Stimulated activated memory B cell treated with anti-CD40 and anti-IgM and Interleukin-4, amounts not matched to agents 10 μg/mL and 1 μg/mL and 100 μg/mL, for 72 hours (primary cell): ENCODE measurements around the gene DDX49.

Source experiments
- ATAC-seq: fragments of 150-1000 bp; cut with Tn5 transposase; 2 replicates; pipeline ENCODE4 v1.10.0; 2021
- H3K27ac Mint-ChIP-seq: one replicate; pipeline ENCODE4 v1.8.0; 2022; ENCODE audit warnings: mild to moderate bottlenecking, mixed read lengths
- H3K27me3 Mint-ChIP-seq: one replicate; pipeline ENCODE4 v1.8.0; 2022; ENCODE audit warnings: mixed read lengths
- H3K36me3 Mint-ChIP-seq: one replicate; pipeline ENCODE4 v1.8.0; 2022; ENCODE audit warnings: mixed read lengths
- H3K4me1 Mint-ChIP-seq: one replicate; pipeline ENCODE4 v1.8.0; 2022; ENCODE audit warnings: mixed read lengths
- H3K4me3 Mint-ChIP-seq: one replicate; pipeline ENCODE4 v1.8.0; 2022; ENCODE audit warnings: mild to moderate bottlenecking, moderate library complexity, mixed read lengths
- H3K9me3 Mint-ChIP-seq: one replicate; pipeline ENCODE4 v1.8.0; 2022; ENCODE audit warnings: mixed read lengths

DDX49 gene, protein sequence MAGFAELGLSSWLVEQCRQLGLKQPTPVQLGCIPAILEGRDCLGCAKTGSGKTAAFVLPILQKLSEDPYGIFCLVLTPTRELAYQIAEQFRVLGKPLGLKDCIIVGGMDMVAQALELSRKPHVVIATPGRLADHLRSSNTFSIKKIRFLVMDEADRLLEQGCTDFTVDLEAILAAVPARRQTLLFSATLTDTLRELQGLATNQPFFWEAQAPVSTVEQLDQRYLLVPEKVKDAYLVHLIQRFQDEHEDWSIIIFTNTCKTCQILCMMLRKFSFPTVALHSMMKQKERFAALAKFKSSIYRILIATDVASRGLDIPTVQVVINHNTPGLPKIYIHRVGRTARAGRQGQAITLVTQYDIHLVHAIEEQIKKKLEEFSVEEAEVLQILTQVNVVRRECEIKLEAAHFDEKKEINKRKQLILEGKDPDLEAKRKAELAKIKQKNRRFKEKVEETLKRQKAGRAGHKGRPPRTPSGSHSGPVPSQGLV

DNA sequence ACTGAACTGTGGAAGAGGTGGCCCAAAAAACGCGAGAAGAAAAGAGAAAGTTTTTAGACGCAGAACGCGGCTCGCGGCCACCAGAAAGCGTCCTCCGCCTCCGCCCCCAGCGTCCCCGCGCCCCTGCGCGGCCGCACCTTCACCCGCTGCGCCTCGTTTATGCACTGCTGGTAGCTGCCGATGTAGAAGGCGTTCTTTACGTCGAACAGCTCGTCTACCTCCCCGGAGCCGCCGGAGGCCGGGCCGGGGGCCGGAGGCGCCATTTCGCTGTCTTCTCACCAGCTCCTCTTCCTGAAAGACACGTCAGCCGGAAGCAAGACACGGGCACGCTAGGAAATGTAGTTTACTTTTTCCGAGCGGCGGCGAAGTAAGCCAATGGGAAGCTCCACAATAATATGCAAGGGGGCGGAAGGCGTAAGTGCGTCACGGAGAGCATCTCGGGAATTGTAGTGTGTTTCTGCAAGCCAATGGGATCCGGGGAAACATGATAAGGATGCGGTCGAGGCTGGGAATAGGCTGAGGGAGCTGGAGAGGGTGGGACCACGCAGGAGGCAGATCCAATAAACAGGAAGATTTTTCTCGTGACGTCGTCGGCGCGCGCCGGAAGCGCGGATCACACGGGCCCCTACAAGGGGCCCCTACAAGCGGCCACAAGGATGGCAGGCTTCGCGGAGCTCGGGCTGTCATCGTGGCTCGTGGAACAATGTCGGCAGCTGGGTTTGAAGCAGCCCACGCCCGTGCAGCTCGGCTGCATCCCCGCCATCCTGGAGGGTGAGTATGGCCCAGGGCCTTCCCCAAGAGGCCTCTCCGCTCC is at the start of gene DDX49, which contains the start of gene COPE:
Gene DDX49, plus strand, starts transcription at position 630 of the 814 bp plus-strand sequence. Its CDS starts 27 bp downstream, at position 657.
Gene COPE, minus strand, starts transcription at position 302 of the 814 bp plus-strand sequence. Its CDS starts 39 bp downstream, at position 263.
- Mint-ChIP-seq H3K4me3 (peak within 1 kb of the TSS; percentile 65), H3K27ac (peak within 1 kb of the TSS; percentile 75), H3K9me3 (no peaks in the 10 kb centered on the region), H3K27me3 (no peaks in the 10 kb centered on the region), H3K4me1 (peaks cover 49% of the 10 kb centered on the region), H3K36me3 (peaks cover 45% of the 10 kb centered on the region)
- ATAC-seq: peak; percentile 98

DNA sequence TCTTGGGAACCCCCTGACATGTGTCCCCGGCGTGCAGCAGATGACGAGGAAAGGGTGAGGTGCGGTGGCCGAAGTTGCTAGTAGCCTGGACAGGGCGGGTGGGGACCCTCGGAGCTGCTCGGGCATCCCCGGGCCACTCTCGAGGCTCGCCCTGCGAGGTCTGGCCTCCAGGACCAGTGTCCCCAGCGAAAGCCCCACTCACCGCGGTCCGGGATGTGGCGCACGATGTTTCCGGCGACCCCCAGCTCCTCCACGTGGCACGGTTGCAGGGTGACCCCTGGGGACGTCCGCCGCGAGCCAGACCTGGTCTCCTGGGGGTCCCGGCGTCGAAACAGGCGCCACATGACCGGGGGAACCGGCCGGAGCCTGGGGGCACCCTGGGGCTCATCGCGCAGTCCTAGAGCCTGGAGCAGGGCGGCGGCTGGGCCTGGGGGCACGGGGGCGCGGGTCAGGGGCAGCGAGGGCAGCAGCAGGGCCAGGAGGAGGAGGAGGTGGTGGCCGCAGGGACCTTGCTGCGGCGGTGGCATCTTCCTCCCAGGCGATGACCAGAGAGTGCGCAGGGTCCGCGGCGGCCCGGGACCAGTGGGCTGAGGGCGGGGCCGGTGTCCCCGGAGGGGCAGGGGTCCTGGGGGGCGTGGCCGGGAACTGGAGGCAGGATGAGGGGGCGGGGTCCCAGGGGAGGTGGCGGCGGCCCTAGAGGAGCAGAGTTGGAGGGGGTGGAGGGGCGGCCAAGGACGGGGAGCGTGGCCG is 49.6 kb upstream of the DDX49 start:
- H3K27ac Mint-ChIP-seq: no peak overlapping the region
- H3K4me3 Mint-ChIP-seq: no peak overlapping the region
- H3K36me3 Mint-ChIP-seq: peaks cover 50% of the 10 kb centered on the region
- H3K9me3 Mint-ChIP-seq: no peaks in the 10 kb centered on the region
- peaks cover 37% of the 10 kb centered on the region for H3K27me3 Mint-ChIP-seq
- no peak for ATAC-seq
- peaks cover 25% of the 10 kb centered on the region for H3K4me1 Mint-ChIP-seq

DNA sequence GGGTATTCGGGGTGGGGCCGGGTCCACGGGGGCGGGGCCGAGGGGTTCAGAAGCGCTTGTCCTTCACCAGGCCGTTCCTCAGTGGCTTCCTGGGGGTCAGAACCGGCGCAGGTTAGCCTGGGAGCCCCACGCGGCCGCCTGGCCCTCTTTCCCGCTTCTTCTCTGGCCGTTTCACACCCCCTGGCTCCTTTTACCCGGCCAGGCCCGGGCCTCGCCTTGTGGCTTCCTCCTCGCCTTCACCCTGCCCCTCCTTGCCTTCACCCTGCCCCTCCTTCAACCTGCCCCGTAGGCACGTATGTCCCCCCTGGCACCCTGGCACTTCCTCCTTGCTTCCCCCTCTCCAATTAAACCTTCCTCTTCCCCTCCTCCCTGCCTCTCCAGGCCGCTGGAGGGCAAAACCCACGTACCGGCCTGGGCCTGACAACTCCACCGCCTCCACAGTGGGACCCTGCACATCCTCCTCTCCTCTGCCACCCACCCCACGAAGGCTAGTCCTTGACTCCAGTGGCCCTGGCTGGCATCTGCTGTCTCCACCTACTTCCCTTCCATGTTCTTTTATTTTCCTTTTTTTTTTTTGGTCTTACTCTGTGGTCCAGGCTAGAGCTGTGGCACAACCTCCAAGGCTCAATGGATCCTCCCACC is 48.9 kb upstream of the DDX49 start:
- no peak for ATAC-seq
- H3K27ac Mint-ChIP-seq: no peak overlapping the region
- peaks cover 46% of the 10 kb centered on the region for H3K36me3 Mint-ChIP-seq
- H3K4me3 Mint-ChIP-seq: peak overlapping the region; percentile 8
- no peaks in the 10 kb centered on the region for H3K9me3 Mint-ChIP-seq
- peaks cover 37% of the 10 kb centered on the region for H3K27me3 Mint-ChIP-seq
- H3K4me1 Mint-ChIP-seq: peaks cover 25% of the 10 kb centered on the region

DNA sequence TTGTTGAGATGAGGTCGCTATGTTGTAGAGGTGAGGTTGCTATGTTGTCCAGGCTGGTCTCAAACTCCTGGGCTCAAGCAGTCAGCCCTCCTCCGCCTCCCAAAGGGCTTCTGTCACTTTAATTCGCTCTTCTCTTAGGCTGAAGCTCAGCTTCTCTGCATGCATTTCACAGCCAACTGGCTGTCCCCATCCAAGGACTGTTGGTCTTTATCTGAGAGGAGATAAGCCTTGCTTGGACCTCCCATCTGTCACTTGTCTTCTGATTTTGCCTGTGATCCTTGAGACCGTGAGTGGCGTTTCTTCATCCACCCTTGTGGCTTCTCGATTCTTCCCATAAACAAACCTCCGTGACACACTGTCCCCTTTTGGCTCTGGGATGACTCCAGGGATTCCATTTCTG is 48.0 kb upstream of the DDX49 start:
- peaks cover 38% of the 10 kb centered on the region for H3K36me3 Mint-ChIP-seq
- H3K4me3 Mint-ChIP-seq: no peak overlapping the region
- H3K27ac Mint-ChIP-seq: no peak overlapping the region
- H3K4me1 Mint-ChIP-seq: peaks cover 19% of the 10 kb centered on the region
- no peak for ATAC-seq
- H3K27me3 Mint-ChIP-seq: peaks cover 37% of the 10 kb centered on the region
- H3K9me3 Mint-ChIP-seq: no peaks in the 10 kb centered on the region

DNA sequence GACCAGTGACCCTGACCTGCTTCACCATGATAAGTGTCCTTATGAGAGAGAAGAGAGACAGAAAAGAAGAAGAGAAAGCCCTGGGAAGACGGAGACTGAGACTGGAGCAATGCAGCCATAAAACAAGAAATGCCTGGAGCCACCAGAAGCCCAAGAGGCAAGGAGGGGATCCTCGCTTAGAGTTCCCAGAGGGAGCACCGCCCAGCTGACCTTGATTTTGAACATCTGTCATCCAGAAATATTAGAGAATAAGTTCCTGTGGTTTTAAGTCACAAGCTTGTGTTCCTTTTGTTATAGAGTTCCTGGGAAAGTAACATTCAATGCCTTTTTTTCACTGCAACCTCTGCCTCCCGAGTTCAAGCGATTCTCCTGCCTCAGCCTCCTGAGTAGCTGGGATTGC is 43.8 kb upstream of the DDX49 start:
- Mint-ChIP-seq H3K4me1 (peaks cover 16% of the 10 kb centered on the region), H3K27ac (no peak overlapping the region), H3K4me3 (no peak overlapping the region), H3K27me3 (peaks cover 32% of the 10 kb centered on the region), H3K9me3 (no peaks in the 10 kb centered on the region), H3K36me3 (peaks cover 28% of the 10 kb centered on the region)
- ATAC-seq: no peak

DNA sequence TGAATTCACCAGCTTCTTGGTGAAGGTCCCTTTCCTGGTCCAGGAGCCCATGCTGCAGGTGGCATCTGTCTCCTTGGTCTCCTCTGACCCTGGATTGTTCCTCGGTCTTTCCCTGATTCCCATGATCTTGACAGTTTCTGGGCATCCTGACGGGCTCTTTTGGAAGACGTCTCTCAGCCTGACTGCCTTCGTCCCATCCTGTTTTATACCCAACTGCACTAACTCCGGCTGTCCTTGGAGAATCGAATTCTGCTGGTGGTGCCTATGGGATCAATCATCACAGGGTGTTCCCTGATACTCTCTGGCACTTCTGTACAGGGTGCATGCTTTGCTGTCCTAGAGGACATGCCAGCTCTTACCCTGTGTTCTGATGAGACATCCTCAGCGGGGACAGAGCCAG is 42.6 kb upstream of the DDX49 start:
- peaks cover 24% of the 10 kb centered on the region for H3K36me3 Mint-ChIP-seq
- H3K4me1 Mint-ChIP-seq: peaks cover 7% of the 10 kb centered on the region
- no peak overlapping the region for H3K4me3 Mint-ChIP-seq
- H3K9me3 Mint-ChIP-seq: no peaks in the 10 kb centered on the region
- ATAC-seq: no peak
- peaks cover 21% of the 10 kb centered on the region for H3K27me3 Mint-ChIP-seq
- H3K27ac Mint-ChIP-seq: no peak overlapping the region

DNA sequence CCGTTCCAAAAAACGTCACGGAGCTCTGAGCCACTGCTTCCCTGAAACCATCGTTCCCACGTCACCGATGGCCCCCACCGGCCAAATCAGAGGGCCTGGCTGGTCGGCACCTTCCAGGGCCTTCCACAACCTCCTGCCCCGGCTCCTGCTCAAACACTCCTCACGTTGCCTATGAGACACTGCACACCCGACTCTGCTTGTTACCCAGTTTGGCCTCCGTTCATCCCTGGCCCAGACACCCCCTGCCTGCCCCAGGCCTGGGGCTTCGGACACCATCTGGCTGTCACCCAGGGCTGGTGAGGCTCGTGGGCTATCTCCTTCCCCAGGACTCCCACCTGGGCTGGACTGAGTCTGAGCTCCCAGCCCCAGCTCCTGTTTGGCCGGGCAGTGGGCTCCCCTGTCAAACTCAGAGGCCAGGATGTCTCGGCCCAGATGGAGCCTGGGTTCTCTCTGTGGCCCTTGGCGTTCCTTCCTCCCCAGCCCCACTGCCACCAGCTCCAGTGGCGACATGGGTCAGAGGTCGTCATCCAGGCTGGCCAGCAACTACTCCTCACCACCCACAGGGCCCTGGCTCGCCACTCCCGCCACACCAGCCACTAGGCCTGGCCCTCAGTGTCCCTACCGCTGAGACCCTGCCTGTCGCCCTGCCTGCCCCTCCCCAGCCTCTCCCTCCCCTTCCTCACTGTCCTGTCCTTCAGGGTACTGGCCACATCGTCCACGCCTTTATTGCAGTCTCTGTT is 41.3 kb upstream of the DDX49 start:
- Mint-ChIP-seq H3K27ac (no peak overlapping the region), H3K4me1 (peaks cover 6% of the 10 kb centered on the region)
- no peak for ATAC-seq

DNA sequence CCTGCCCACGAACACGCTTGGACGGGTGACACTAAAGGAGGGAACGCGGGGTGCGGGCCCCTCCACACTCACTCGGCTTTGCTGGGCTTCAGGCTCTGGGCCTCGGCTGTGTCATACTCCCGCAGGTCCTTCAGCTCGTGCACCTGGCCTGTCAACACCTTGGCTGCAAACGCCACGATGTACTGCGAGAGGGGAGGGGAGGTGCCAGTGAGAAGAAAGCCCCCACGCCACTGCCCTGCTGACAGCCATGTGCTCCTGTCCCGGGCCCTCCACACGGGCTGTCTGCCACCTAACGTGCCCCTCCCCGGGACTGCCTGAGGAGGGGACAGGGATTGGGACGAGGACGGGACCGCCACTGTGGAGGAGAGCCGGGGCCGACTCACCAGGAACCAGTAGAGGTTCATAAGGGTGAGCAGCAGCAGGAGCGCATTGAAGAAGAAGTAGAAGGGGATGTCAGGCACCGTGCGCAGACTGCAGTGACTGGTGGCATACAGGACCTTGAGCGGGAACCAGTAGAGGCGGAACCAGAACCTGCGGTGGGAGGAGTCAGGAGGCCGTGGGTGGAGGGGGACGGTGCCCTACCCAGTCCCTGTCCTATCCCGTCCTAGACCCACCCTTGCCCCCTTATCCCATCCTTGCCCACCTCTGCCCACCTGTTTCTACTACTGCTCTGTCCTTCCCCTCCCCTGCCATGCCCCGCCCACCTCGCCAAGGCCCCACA is 40.5 kb upstream of the DDX49 start:
- ATAC-seq: peak; percentile 43
- peaks cover 17% of the 10 kb centered on the region for H3K36me3 Mint-ChIP-seq
- peaks cover 3% of the 10 kb centered on the region for H3K27me3 Mint-ChIP-seq
- H3K4me3 Mint-ChIP-seq: no peak overlapping the region
- H3K27ac Mint-ChIP-seq: no peak overlapping the region
- no peaks in the 10 kb centered on the region for H3K9me3 Mint-ChIP-seq
- H3K4me1 Mint-ChIP-seq: peaks cover 6% of the 10 kb centered on the region

More for the DNA sequence above, 41.3 kb upstream of the DDX49 start:
- Mint-ChIP-seq H3K27me3 (peaks cover 11% of the 10 kb centered on the region), H3K36me3 (peaks cover 20% of the 10 kb centered on the region), H3K9me3 (no peaks in the 10 kb centered on the region), H3K4me3 (no peak overlapping the region)

DNA sequence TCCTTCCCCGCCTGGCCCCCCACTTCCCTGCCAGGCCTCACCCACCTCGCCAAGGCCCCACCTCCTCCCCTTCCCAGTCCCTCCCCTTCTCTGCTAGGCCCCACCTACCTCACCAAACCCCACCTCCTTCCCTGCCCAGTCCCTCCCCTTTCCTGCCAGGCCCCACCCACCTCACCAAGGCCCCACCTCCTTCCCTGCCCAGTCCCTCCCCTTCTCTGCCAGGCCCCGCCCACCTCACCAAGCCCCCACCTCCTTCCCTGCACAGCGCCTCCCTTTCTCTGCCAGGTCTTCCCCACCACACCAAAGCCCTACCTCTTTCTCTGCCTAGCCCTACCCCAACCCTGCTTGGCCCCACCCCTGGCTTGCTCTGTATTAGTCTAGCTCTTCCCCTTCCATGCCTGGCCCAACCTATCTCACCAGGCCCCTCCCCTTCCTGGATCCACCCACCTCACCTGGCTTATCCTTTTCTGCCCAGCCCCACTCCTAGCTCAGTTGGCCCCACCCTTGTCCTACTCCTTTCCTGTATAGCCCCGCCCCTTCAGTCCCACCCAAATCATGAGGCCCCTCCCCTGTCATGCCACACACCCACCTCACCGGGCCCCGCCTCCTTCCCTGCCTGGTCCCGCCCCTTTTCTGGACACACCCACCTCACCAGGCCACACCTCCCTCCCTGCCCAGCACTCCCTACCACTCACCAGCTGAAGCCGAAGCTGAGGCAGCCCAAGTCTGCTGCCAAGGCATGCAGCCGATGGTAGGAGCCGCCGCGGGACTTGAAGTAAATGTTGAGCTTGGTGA is 39.7 kb upstream of the DDX49 start:
- Mint-ChIP-seq H3K4me1 (peaks cover 6% of the 10 kb centered on the region), H3K4me3 (no peak overlapping the region), H3K27me3 (no peaks in the 10 kb centered on the region), H3K27ac (no peak overlapping the region), H3K9me3 (no peaks in the 10 kb centered on the region), H3K36me3 (peaks cover 11% of the 10 kb centered on the region)
- peak; percentile 43 for ATAC-seq

DNA sequence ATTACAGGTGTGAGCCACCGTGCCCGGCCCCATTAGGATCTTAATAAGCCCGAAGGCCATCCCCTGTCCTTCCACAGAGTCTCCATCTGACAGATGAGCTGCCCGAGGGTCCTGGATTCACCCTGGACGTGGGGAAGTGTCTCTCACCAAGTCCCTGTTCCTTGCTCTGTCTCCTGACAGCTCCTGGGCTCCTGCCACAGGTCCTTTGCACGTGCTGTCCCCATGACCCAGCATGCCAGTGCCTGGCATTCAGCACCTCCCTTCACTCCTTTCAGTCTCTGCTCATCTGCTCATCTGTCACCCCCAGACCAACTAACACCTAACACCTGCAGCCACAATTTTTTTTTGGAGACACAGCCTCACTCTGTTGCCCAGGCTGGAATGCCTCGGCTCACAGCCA is 38.0 kb upstream of the DDX49 start:
- H3K27me3 Mint-ChIP-seq: peaks cover 3% of the 10 kb centered on the region
- H3K4me1 Mint-ChIP-seq: peaks cover 6% of the 10 kb centered on the region

DNA sequence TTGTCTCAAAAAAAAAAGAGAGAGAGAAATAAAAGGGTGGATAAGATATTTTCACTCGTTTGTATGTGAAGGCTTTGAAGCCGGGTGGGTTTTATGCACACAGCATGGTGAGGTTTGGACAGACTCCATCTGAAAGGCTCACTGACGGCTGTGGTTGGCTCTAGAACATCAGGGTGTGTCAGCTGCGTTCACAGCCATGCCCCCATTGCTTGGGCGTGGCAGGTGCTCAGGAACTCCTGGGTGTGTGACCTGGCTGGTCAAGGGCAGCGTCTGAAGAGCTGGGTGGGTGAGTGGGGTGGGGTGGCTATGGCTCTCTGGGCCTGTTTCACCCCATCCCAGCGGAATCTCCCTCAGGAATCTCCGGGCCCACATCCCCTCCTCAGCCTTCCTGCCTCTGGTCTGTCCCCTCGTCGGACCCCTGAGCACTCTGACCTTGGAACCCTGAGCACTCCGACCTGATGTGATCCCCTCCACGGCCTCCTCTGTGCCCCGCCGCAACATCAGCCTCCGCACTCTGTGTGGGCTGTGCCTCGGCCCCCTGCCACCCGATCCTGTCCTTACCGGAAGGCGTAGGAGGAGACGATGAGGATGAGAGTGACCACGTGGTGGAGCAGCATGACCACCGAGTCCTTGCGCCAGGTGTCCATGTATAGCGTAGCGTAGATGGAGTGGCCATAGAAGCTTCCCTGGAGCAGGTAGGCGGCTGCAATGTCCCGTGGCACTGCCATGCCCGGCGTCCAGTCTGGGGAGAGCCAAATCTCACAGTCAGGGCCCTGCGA is 35.8 kb upstream of the DDX49 start:
- H3K27ac Mint-ChIP-seq: no peak overlapping the region
- H3K4me3 Mint-ChIP-seq: no peak overlapping the region
- no peaks in the 10 kb centered on the region for H3K36me3 Mint-ChIP-seq
- peaks cover 6% of the 10 kb centered on the region for H3K4me1 Mint-ChIP-seq
- no peak for ATAC-seq
- no peaks in the 10 kb centered on the region for H3K9me3 Mint-ChIP-seq
- H3K27me3 Mint-ChIP-seq: peaks cover 10% of the 10 kb centered on the region

More for the DNA sequence above, 38.0 kb upstream of the DDX49 start:
- Mint-ChIP-seq H3K9me3 (no peaks in the 10 kb centered on the region), H3K36me3 (peaks cover 11% of the 10 kb centered on the region), H3K4me3 (no peak overlapping the region), H3K27ac (no peak overlapping the region)
- ATAC-seq: no peak

DNA sequence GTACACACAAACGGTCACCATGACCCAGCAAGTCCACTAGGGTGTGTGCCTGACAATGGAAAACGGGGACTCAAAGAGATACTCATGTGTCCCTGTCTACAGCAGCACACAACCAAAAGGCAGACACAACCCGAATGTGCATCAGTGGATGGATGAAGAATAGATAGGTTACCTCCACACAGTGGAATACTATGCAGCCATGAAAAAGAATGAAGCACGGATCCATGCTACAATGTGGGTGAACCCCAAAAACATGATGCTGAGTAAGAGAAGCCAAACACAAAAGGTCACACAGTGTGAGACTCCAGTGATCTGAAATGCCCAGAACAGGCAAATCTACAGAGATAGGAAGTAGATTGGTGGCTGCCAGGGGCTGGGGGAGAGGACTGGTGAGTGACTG is 32.5 kb upstream of the DDX49 start:
- ATAC-seq: no peak
- Mint-ChIP-seq H3K27me3 (peaks cover 31% of the 10 kb centered on the region), H3K9me3 (no peaks in the 10 kb centered on the region), H3K4me3 (no peak overlapping the region), H3K36me3 (no peaks in the 10 kb centered on the region), H3K4me1 (no peaks in the 10 kb centered on the region), H3K27ac (no peak overlapping the region)
